ENCODE measurements around the gene PCBP1.

DNA sequence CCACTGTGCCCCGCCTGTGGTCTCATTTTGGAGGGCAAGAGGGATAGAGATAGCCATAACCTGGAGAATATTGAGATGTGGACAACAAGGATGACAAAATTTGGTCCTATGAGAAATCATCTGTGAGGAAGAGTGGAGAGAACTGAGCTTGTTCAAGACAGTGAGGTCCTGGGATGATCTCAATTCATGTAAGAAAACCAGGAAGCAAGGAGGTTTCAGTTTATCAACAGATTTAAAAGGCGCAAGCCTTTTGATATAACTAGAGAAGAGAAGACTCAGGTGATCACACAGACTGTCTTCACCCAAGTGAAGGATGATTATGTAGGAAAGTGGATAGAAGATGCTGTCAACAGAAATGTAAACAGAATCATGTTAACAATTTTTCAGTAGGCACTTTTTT lies 39.1 kb downstream of the PCBP1 start:
- TF ChIP-seq CBX8 (IDR thresholded peaks at IDR 0.05) (no peak), POLR2A (IDR thresholded peaks at IDR 0.05; ENCODE audit: low read length) (no peak)
- TF ChIP-seq, protein P1, sequence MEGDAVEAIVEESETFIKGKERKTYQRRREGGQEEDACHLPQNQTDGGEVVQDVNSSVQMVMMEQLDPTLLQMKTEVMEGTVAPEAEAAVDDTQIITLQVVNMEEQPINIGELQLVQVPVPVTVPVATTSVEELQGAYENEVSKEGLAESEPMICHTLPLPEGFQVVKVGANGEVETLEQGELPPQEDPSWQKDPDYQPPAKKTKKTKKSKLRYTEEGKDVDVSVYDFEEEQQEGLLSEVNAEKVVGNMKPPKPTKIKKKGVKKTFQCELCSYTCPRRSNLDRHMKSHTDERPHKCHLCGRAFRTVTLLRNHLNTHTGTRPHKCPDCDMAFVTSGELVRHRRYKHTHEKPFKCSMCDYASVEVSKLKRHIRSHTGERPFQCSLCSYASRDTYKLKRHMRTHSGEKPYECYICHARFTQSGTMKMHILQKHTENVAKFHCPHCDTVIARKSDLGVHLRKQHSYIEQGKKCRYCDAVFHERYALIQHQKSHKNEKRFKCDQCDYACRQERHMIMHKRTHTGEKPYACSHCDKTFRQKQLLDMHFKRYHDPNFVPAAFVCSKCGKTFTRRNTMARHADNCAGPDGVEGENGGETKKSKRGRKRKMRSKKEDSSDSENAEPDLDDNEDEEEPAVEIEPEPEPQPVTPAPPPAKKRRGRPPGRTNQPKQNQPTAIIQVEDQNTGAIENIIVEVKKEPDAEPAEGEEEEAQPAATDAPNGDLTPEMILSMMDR (IDR thresholded peaks at IDR 0.05) = no peak

Data from A549 (cell line).